GM19351 (cell line): ENCODE measurements around the gene CHL1.

ENCODE experiments used
- ATAC-seq: cut with Tn5 transposase; IDR thresholded peaks from one replicate; pipeline ENCODE4 v1.9.1; 2021; ENCODE audit warnings: mild to moderate bottlenecking, moderate library complexity; ENCODE audit not compliant: unreplicated experiment

CHL1 gene

DNA sequence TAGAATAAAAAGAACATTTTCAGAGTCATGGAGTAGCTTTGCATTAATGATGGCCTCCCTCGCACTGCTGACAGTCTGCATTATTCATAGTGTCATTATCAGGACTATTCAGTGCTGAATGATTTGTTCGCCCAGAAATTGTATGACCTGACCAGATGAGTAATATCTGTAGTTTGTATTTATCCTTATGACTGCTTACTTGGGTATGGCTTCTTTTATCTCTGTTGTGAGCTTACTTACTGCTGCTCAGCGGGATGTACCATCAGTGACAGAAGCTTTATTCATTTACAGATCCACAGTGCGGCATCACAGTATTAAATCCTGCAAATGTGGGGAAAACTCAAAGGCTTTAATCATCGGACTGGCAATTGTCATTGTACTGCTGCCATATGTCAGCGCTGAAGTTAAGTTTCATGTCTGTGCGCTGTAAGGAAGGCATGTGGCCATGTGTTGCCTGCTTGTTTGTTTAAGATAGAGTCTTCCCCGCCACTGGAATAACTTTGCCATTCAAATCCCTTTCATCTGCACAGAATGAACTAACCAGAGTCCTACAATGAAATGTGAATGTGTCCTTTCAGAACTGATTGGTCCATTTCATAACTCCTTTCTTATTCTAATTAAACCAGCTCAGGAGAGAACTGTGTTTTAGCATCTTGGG is 262.2 kb downstream of the CHL1 start:
- no peak for ATAC-seq
